ENCODE measurements around the gene TNNI3K.

- TF ChIP-seq YY1 (IDR thresholded peaks at IDR 0.05; ENCODE audit: insufficient read depth, insufficient read length) (no peak), ZNF274 (IDR thresholded peaks at IDR 0.05; ENCODE audit: low read depth, low read length) (no peak)
These were observed 172.7 kb downstream of the TNNI3K start for GRCh38 chr1:74407902-74408301.
